ENCODE measurements around the gene FBXO15. TPM values are rescaled to one million over a fixed set of nuclear protein-coding genes. Genes with fewer than 3 reads are reported as not detected.

The FBXO15 gene
- total and polyA plus RNA-seq, 8 donors, result 0.62 to 31.0 (median 0.84) TPM; not detected in 4

- no peak for TF ChIP-seq POLR2AphosphoS5 (IDR thresholded peaks at IDR 0.05)
- no peak for TF ChIP-seq POLR2A (IDR thresholded peaks at IDR 0.05)
- TF ChIP-seq CTCF (IDR thresholded peaks at IDR 0.05), result no peak
- TF ChIP-seq EP300 (IDR thresholded peaks at IDR 0.05), result no peak
- intact Hi-C loops (cut with DNase I; ENCODE audit: low total_unique reads), result no loop called here
- DNase-seq, result no peak
- H3K4me1 ChIP-seq, result peaks cover 14 to 50% (median 38%) of the 10 kb centered on the region in 4 donors
- H3K4me3 ChIP-seq, result peak overlapping the region in 2 of 4 donors; percentile 81 to 86
- H3K27me3 ChIP-seq, result no peaks in the 10 kb centered on the region
- WGBS, 5 donors, result 70 to 82% (median 72%) methylated on average over 5 of the region's 5 CpGs
- H3K36me3 ChIP-seq, result peaks cover 0 to 23% (median 20%) of the 10 kb centered on the region in 4 donors
- H3K27ac ChIP-seq, result no peak overlapping the region
- H3K9me3 ChIP-seq, result no peaks in the 10 kb centered on the region
Observed at GRCh38 chr18:74149878-74150277, 2.2 kb upstream of the FBXO15 start.

GRCh38 chr18:74148543-74149070 lies 973 bp upstream of the FBXO15 start:
- TF ChIP-seq POLR2A (IDR thresholded peaks at IDR 0.05), result no peak
- no peak for TF ChIP-seq EP300 (IDR thresholded peaks at IDR 0.05)
- no peak for TF ChIP-seq CTCF (IDR thresholded peaks at IDR 0.05)
- no peaks in the 10 kb centered on the region for H3K27me3 ChIP-seq
- WGBS, 5 donors, result 0% methylated on average over 25 of the region's 25 CpGs
- DNase-seq, result no peak
- H3K9me3 ChIP-seq, result no peaks in the 10 kb centered on the region
- H3K4me3 ChIP-seq, result peak overlapping the region; percentile 74 to 86 (median 80)
- peaks cover 0 to 13% (median 9%) of the 10 kb centered on the region in 4 donors for H3K36me3 ChIP-seq
- peaks cover 14 to 50% (median 38%) of the 10 kb centered on the region in 4 donors for H3K4me1 ChIP-seq
- intact Hi-C loops (cut with DNase I; ENCODE audit: low total_unique reads), result no loop called here
- H3K27ac ChIP-seq, result peak overlapping the region; percentile 16 to 97 (median 93)

GRCh38 chr18:74147491-74147778 lies 199 bp downstream of the FBXO15 start:
- WGBS, 5 donors, result 0 to 2% (median 1%) methylated on average over 16 to 28 of the region's 28 CpGs

GRCh38 chr18:74146756-74147155 lies 878 bp downstream of the FBXO15 start:
- H3K27me3 ChIP-seq, result no peaks in the 10 kb centered on the region
- 35 to 41% (median 39%) methylated on average over 3 of the region's 3 CpGs for WGBS, 5 donors
- no peaks in the 10 kb centered on the region for H3K9me3 ChIP-seq
- no peak for DNase-seq
- intact Hi-C loops (cut with DNase I; ENCODE audit: low total_unique reads), result no loop called here
- TF ChIP-seq CTCF (IDR thresholded peaks at IDR 0.05) (no peak), POLR2AphosphoS5 (IDR thresholded peaks at IDR 0.05) (no peak), EP300 (IDR thresholded peaks at IDR 0.05) (no peak), POLR2A (IDR thresholded peaks at IDR 0.05) (no peak)
- H3K4me1 ChIP-seq, result peaks cover 14 to 41% (median 33%) of the 10 kb centered on the region in 4 donors
- H3K36me3 ChIP-seq, result peaks cover 0 to 12% (median 8%) of the 10 kb centered on the region in 4 donors
- peak overlapping the region in 2 of 4 donors; percentile 81 to 86 for H3K4me3 ChIP-seq
- peak overlapping the region in 1 of 5 donors; percentile 97 for H3K27ac ChIP-seq

More at GRCh38 chr18:74147491-74147778, 199 bp downstream of the FBXO15 start:
- Histone ChIP-seq H3K36me3 (peaks cover 0 to 13% (median 9%) of the 10 kb centered on the region in 4 donors), H3K4me1 (peaks cover 14 to 46% (median 35%) of the 10 kb centered on the region in 4 donors), H3K9me3 (no peaks in the 10 kb centered on the region), H3K27me3 (no peaks in the 10 kb centered on the region), H3K27ac (peak overlapping the region; percentile 72 to 97 (median 93)), H3K4me3 (peak overlapping the region; percentile 74 to 86 (median 80))
- TF ChIP-seq POLR2AphosphoS5 (IDR thresholded peaks at IDR 0.05), result no peak
- TF ChIP-seq CTCF (IDR thresholded peaks at IDR 0.05), result no peak
- TF ChIP-seq EP300 (IDR thresholded peaks at IDR 0.05), result no peak
- TF ChIP-seq POLR2A (IDR thresholded peaks at IDR 0.05), result no peak
- DNase-seq, result no peak
- intact Hi-C loops (cut with DNase I; ENCODE audit: low total_unique reads), result no loop called here
